HG02623 (cell line): ENCODE measurements around the gene CENPP.
A peak's percentile ranks its signal among the peaks of the same experiment; 100 is the strongest.
"Not testable (repeated sequence)": the region's sequence is repeated elsewhere in the genome, so short reads cannot be mapped to it uniquely, and the experiment has no call there.

Source experiments
- ATAC-seq: cut with Tn5 transposase; IDR thresholded peaks from one replicate; pipeline ENCODE4 v1.9.1; 2021; ENCODE audit warnings: moderate library complexity; ENCODE audit not compliant: unreplicated experiment

Gene CENPP

GRCh38 chr9:92589923-92590322, 264.2 kb downstream of the CENPP start:
- no peak for ATAC-seq

GRCh38 chr9:92590377-92590776, 264.6 kb downstream of the CENPP start:
- no peak for ATAC-seq

- ATAC-seq: no peak
Observed at GRCh38 chr9:92592537-92592936, 266.8 kb downstream of the CENPP start.

- ATAC-seq: no peak
Observed at GRCh38 chr9:92592946-92593861, 267.5 kb downstream of the CENPP start.

GRCh38 chr9:92595075-92595474, 269.3 kb downstream of the CENPP start:
- ATAC-seq: not testable (repeated sequence)

- ATAC-seq: no peak
Observed at GRCh38 chr9:92595930-92596329, 270.2 kb downstream of the CENPP start.

GRCh38 chr9:92598382-92598781, 272.6 kb downstream of the CENPP start:
- no peak for ATAC-seq

- no peak for ATAC-seq
Observed at GRCh38 chr9:92599938-92600461, 274.2 kb downstream of the CENPP start.

- ATAC-seq: no peak
Observed at GRCh38 chr9:92600462-92601261, 274.9 kb downstream of the CENPP start.

GRCh38 chr9:92601451-92601850, 275.7 kb downstream of the CENPP start:
- no peak for ATAC-seq

- no peak for ATAC-seq
Observed at GRCh38 chr9:92602413-92602812, 276.7 kb downstream of the CENPP start.

GRCh38 chr9:92603100-92603499, 277.3 kb downstream of the CENPP start:
- no peak for ATAC-seq

GRCh38 chr9:92603990-92604389, 278.2 kb downstream of the CENPP start:
- ATAC-seq: no peak

GRCh38 chr9:92605224-92605623, 279.5 kb downstream of the CENPP start:
- ATAC-seq: no peak

GRCh38 chr9:92607088-92607487, 281.3 kb downstream of the CENPP start:
- peak; percentile 57 for ATAC-seq

GRCh38 chr9:92607773-92608172, 282.0 kb downstream of the CENPP start:
- no peak for ATAC-seq

- ATAC-seq: no peak
Observed at GRCh38 chr9:92608241-92608908, 282.6 kb downstream of the CENPP start.

- ATAC-seq: no peak
Observed at GRCh38 chr9:92608909-92609445, 283.2 kb downstream of the CENPP start.

GRCh38 chr9:92610470-92611420, 285.0 kb downstream of the CENPP start:
- ATAC-seq: no peak
